Vagina (tissue), 2 donors: ENCODE data around the gene LPP. TPM values are rescaled to one million over a fixed set of nuclear protein-coding genes. Genes with fewer than 3 reads are reported as not detected.

Source experiments
- DNase-seq, 2 donors: peaks; one replicate each; pipeline ENCODE4 v3.0.0-alpha.2; 2017; ENCODE audit errors: extremely low spot score in 2 of 2
- H3K27ac ChIP-seq: fragments of 200-600 bp; sonication (generic); one replicate; pipeline ENCODE4 v1.5.1; 2019
- H3K27me3 ChIP-seq: fragments of 200-600 bp; sonication (generic); one replicate; pipeline ENCODE4 v1.5.1; 2019
- H3K36me3 ChIP-seq, 2 donors: fragments of 200-600 bp; sonication (generic); one replicate each; pipeline ENCODE4 v1.5.1; 2017 to 2019
- H3K4me1 ChIP-seq: fragments of 200-600 bp; sonication (generic); one replicate; pipeline ENCODE4 v1.5.1; 2019
- H3K4me3 ChIP-seq, 2 donors: fragments of 200-600 bp; sonication (generic); 1 replicate in 1 of 2; 2 replicates in 1 of 2; pipeline ENCODE4 v1.5.1; 2016 to 2019
- H3K9me3 ChIP-seq: fragments of 200-600 bp; sonication (generic); one replicate; pipeline ENCODE4 v1.5.1; 2019
- CTCF ChIP-seq, 3 experiments: fragments of 450-650 bp in 2 of 3; fragments of 200-600 bp in 1 of 3; sonication (generic) in 1 of 3; IDR thresholded peaks; one replicate each; pipeline ENCODE4 v1.5.1; 2017 to 2019; ENCODE audit warnings: antibody characterized with exemption in 3 of 3, mild to moderate bottlenecking in 2 of 3, moderate library complexity in 2 of 3
- POLR2A ChIP-seq, 2 donors: fragments of 450-650 bp; IDR thresholded peaks; one replicate each; pipeline ENCODE4 v1.6.1; 2017; ENCODE audit warnings: antibody characterized with exemption in 2 of 2, mild to moderate bottlenecking in 2 of 2, moderate library complexity in 2 of 2
- POLR2AphosphoS5 ChIP-seq, 2 donors: sonication (generic); formaldehyde crosslinking; IDR thresholded peaks; one replicate each; pipeline ENCODE4 v1.9.0; 2017; ENCODE audit warnings: antibody characterized with exemption in 2 of 2, mild to moderate bottlenecking in 2 of 2, low read depth in 1 of 2; ENCODE audit not compliant: insufficient read depth in 1 of 2
- intact Hi-C: fragments of 100-400 bp; cut with DNase I; formaldehyde crosslinking; loops from one replicate; pipeline ENCODE4 v1.15.1; 2023
- total RNA-seq: library from RNA; depleted of rRNA; stranded (reverse); fragments of >200 nt; gene quantifications from one replicate; pipeline ENCODE4 v1.2.3, GENCODE V29; 2016

Gene LPP
- total RNA-seq, 1 donor from 2014 or later, result 248 TPM

- Histone ChIP-seq H3K36me3 (no peaks in the 10 kb centered on the region), H3K4me3 (no peak overlapping the region), H3K27ac (no peak overlapping the region), H3K4me1 (peaks cover 23% of the 10 kb centered on the region), H3K9me3 (no peaks in the 10 kb centered on the region), H3K27me3 (no peaks in the 10 kb centered on the region)
- intact Hi-C loops, result no loop called here
- no peak for TF ChIP-seq POLR2A (IDR thresholded peaks at IDR 0.05)
- TF ChIP-seq POLR2AphosphoS5 (IDR thresholded peaks at IDR 0.05; ENCODE audit: insufficient read depth in 1 of 2, low read depth in 1 of 2), result no peak
- TF ChIP-seq CTCF (IDR thresholded peaks at IDR 0.05), result no peak
- no peak for DNase-seq
These were observed 212.2 kb downstream of the LPP start for GRCh38 chr3:188365988-188366698.

- Histone ChIP-seq H3K9me3 (no peaks in the 10 kb centered on the region), H3K27ac (no peak overlapping the region), H3K4me3 (no peak overlapping the region), H3K27me3 (no peaks in the 10 kb centered on the region), H3K4me1 (peaks cover 15% of the 10 kb centered on the region), H3K36me3 (no peaks in the 10 kb centered on the region)
- intact Hi-C loops, result no loop called here
- no peak for TF ChIP-seq POLR2AphosphoS5 (IDR thresholded peaks at IDR 0.05; ENCODE audit: insufficient read depth in 1 of 2, low read depth in 1 of 2)
- TF ChIP-seq POLR2A (IDR thresholded peaks at IDR 0.05), result no peak
- no peak for TF ChIP-seq CTCF (IDR thresholded peaks at IDR 0.05)
- no peak for DNase-seq
These were observed 213.7 kb downstream of the LPP start for GRCh38 chr3:188367678-188368077.

GRCh38 chr3:188369526-188369925 is 215.6 kb downstream of the LPP start:
- no peak overlapping the region for H3K27ac ChIP-seq
- peaks cover 15% of the 10 kb centered on the region for H3K4me1 ChIP-seq
- TF ChIP-seq CTCF (IDR thresholded peaks at IDR 0.05), result no peak
- no peak for TF ChIP-seq POLR2AphosphoS5 (IDR thresholded peaks at IDR 0.05; ENCODE audit: insufficient read depth in 1 of 2, low read depth in 1 of 2)
- TF ChIP-seq POLR2A (IDR thresholded peaks at IDR 0.05), result no peak
- intact Hi-C loops, result no loop called here
- H3K9me3 ChIP-seq, result no peaks in the 10 kb centered on the region
- H3K27me3 ChIP-seq, result no peaks in the 10 kb centered on the region
- H3K4me3 ChIP-seq, result no peak overlapping the region
- no peaks in the 10 kb centered on the region for H3K36me3 ChIP-seq
- no peak for DNase-seq

GRCh38 chr3:188370081-188370830 is 216.3 kb downstream of the LPP start:
- Histone ChIP-seq H3K4me3 (no peak overlapping the region), H3K9me3 (no peaks in the 10 kb centered on the region), H3K36me3 (no peaks in the 10 kb centered on the region), H3K4me1 (peaks cover 15% of the 10 kb centered on the region), H3K27me3 (no peaks in the 10 kb centered on the region), H3K27ac (no peak overlapping the region)
- TF ChIP-seq POLR2AphosphoS5 (IDR thresholded peaks at IDR 0.05; ENCODE audit: insufficient read depth in 1 of 2, low read depth in 1 of 2) (no peak), CTCF (IDR thresholded peaks at IDR 0.05) (no peak), POLR2A (IDR thresholded peaks at IDR 0.05) (no peak)
- DNase-seq, result no peak
- intact Hi-C loops, result no loop called here

GRCh38 chr3:188378786-188379185 is 224.8 kb downstream of the LPP start:
- no peak overlapping the region for H3K27ac ChIP-seq
- DNase-seq, result no peak

More at GRCh38 chr3:188378786-188379185, 224.8 kb downstream of the LPP start:
- no peaks in the 10 kb centered on the region for H3K4me1 ChIP-seq
- intact Hi-C loops, result no loop called here
- H3K4me3 ChIP-seq, result no peak overlapping the region
- TF ChIP-seq CTCF (IDR thresholded peaks at IDR 0.05) (no peak), POLR2A (IDR thresholded peaks at IDR 0.05) (no peak), POLR2AphosphoS5 (IDR thresholded peaks at IDR 0.05; ENCODE audit: insufficient read depth in 1 of 2, low read depth in 1 of 2) (no peak)
- H3K9me3 ChIP-seq, result no peaks in the 10 kb centered on the region
- no peaks in the 10 kb centered on the region for H3K36me3 ChIP-seq
- H3K27me3 ChIP-seq, result no peaks in the 10 kb centered on the region
